Calu3 (cell line): ENCODE results near the gene BSDC1. TPM values are rescaled to one million over a fixed set of nuclear protein-coding genes. Genes with fewer than 3 reads are reported as not detected.
A peak's percentile ranks its signal among the peaks of the same experiment; 100 is the strongest.
"Not testable (repeated sequence)": the region's sequence is repeated elsewhere in the genome, so short reads cannot be mapped to it uniquely, and the experiment has no call there.

Experiments used
- BruUV-seq: library from RNA; stranded (reverse); fragments of 400-500 nt; replicated peaks from 2 replicates; lab custom pipeline; 2021; lab: Mats Ljungman, UMichigan
- CTCF ChIA-PET: fragments of 300-600 bp; sonication (Branson Sonifier 250); formaldehyde crosslinking; loops from one replicate; lab custom pipeline; 2022; ENCODE audit warnings: antibody characterized with exemption; lab: Charles Lee
- DNase-seq: peaks from one replicate; pipeline ENCODE4 v3.0.0; 2022
- H3K27ac Mint-ChIP-seq: one replicate; pipeline ENCODE4 v1.8.0; 2022; ENCODE audit warnings: mixed read lengths; ENCODE audit not compliant: unreplicated experiment
- H3K27me3 Mint-ChIP-seq: one replicate; pipeline ENCODE4 v1.8.0; 2022; ENCODE audit warnings: mixed read lengths; ENCODE audit not compliant: unreplicated experiment
- H3K36me3 Mint-ChIP-seq: one replicate; pipeline ENCODE4 v1.8.0; 2022; ENCODE audit warnings: mild to moderate bottlenecking, moderate library complexity, mixed read lengths; ENCODE audit not compliant: insufficient read depth, unreplicated experiment
- H3K4me1 Mint-ChIP-seq: one replicate; pipeline ENCODE4 v1.8.0; 2022; ENCODE audit warnings: mild to moderate bottlenecking, low read depth, mixed read lengths; ENCODE audit not compliant: unreplicated experiment
- H3K4me3 Mint-ChIP-seq: one replicate; pipeline ENCODE4 v1.8.0; 2022; ENCODE audit warnings: mild to moderate bottlenecking, low read depth, moderate library complexity, mixed read lengths; ENCODE audit not compliant: unreplicated experiment
- H3K9me3 Mint-ChIP-seq: one replicate; pipeline ENCODE4 v1.8.0; 2022; ENCODE audit warnings: low read depth, mixed read lengths; ENCODE audit not compliant: unreplicated experiment
- CTCF ChIP-seq: fragments of 200-600 bp; IDR thresholded peaks from one replicate; pipeline ENCODE4 v1.8.0; 2022; ENCODE audit warnings: antibody characterized with exemption; ENCODE audit not compliant: unreplicated experiment
- intact Hi-C: fragments of 100-400 bp; cut with micrococcal nuclease; formaldehyde crosslinking; loops from one replicate; pipeline ENCODE4 v1.10.0; 2022; ENCODE audit not compliant: unreplicated experiment
- total RNA-seq: library from RNA; stranded (reverse); gene quantifications from 2 replicates; pipeline ENCODE4 v1.2.3, GENCODE V29; 2022

BSDC1 gene
- total RNA-seq, 1 experiment from 2014 or later: 49.4 TPM

GRCh38 chr1:32404946-32405345, 10.7 kb upstream of the BSDC1 start:
- TF ChIP-seq CTCF: no peak
- Mint-ChIP-seq H3K4me1 (peaks cover 17% of the 10 kb centered on the region), H3K27me3 (no peaks in the 10 kb centered on the region), H3K4me3 (no peak overlapping the region), H3K36me3 (no peaks in the 10 kb centered on the region), H3K27ac (no peak overlapping the region), H3K9me3 (no peaks in the 10 kb centered on the region)
- BruUV-seq: no TSS peak
- CTCF ChIA-PET: interaction anchor here (0.7 kb wide), 2 partner anchors 232 to 604 kb away, joined by 3 read pairs; no protein-coding TSS in a partner anchor
- intact Hi-C loops: loop anchor here (5.0 to 10.0 kb wide), 2 partner anchors 382 to 470 kb away; partner anchors contain the start of gene FNDC5
- no peak for DNase-seq

GRCh38 chr1:32400876-32401631, 6.8 kb upstream of the BSDC1 start:
- Mint-ChIP-seq H3K4me3 (no peak overlapping the region), H3K36me3 (no peaks in the 10 kb centered on the region), H3K9me3 (no peaks in the 10 kb centered on the region), H3K27ac (no peak overlapping the region), H3K4me1 (no peaks in the 10 kb centered on the region), H3K27me3 (no peaks in the 10 kb centered on the region)
- DNase-seq: peak; percentile 87
- CTCF ChIA-PET: interaction anchor here (0.7 to 2.9 kb wide), 5 partner anchors 13 to 372 kb away, joined by 3 to 6 read pairs (median 3); no protein-coding TSS in a partner anchor
- intact Hi-C loops: loop anchor here (2.0 to 10.0 kb wide), 3 partner anchors 14 to 474 kb away; partner anchors contain the start of gene FNDC5
- BruUV-seq: no TSS peak
- TF ChIP-seq CTCF: peak; percentile 88

- BruUV-seq: no TSS peak
- Mint-ChIP-seq H3K9me3 (no peaks in the 10 kb centered on the region), H3K4me1 (no peaks in the 10 kb centered on the region), H3K36me3 (peaks cover 10% of the 10 kb centered on the region), H3K4me3 (no peak overlapping the region), H3K27ac (no peak overlapping the region), H3K27me3 (no peaks in the 10 kb centered on the region)
- intact Hi-C loops: loop anchor here (2.0 to 10.0 kb wide), 3 partner anchors 15 to 475 kb away; partner anchors contain the start of gene FNDC5
- CTCF ChIA-PET: interaction anchor here (2.9 kb wide), 1 partner anchor 14 kb away, joined by 6 read pairs; no protein-coding TSS in a partner anchor
- no peak for TF ChIP-seq CTCF
- DNase-seq: no peak
Observed at GRCh38 chr1:32399843-32400242, 5.6 kb upstream of the BSDC1 start.

- BruUV-seq: no TSS peak
- Mint-ChIP-seq H3K4me1 (peaks cover 5% of the 10 kb centered on the region), H3K36me3 (peaks cover 23% of the 10 kb centered on the region), H3K27ac (no peak overlapping the region), H3K27me3 (no peaks in the 10 kb centered on the region), H3K9me3 (no peaks in the 10 kb centered on the region), H3K4me3 (no peak overlapping the region)
- DNase-seq: no peak
- intact Hi-C loops: no loop called here
- TF ChIP-seq CTCF: no peak
- CTCF ChIA-PET: no interaction called here
Observed at GRCh38 chr1:32398401-32398800, 4.2 kb upstream of the BSDC1 start.

- H3K27me3 Mint-ChIP-seq, CTCF ChIA-PET, BruUV-seq, intact Hi-C loops, DNase-seq, H3K27ac Mint-ChIP-seq, H3K4me3 Mint-ChIP-seq, H3K9me3 Mint-ChIP-seq: not testable (repeated sequence)
- peaks cover 23% of the 10 kb centered on the region for H3K36me3 Mint-ChIP-seq
- peaks cover 11% of the 10 kb centered on the region for H3K4me1 Mint-ChIP-seq
Observed at GRCh38 chr1:32396524-32396923, 2.3 kb upstream of the BSDC1 start.
